KMS-11 (cell line): Measurements from ENCODE around the gene PREPL.

Experiments used
- H2AFZ ChIP-seq: fragments of 200-600 bp; sonication (generic); 2 replicates; pipeline ENCODE4 v1.6.1; 2016; ENCODE audit warnings: antibody characterized with exemption, mixed run types, low read depth
- H3K27ac ChIP-seq: fragments of 200-600 bp; sonication (generic); 2 replicates; pipeline ENCODE4 v1.6.1; 2016; ENCODE audit warnings: mild to moderate bottlenecking, mixed run types
- H3K27me3 ChIP-seq: fragments of 200-600 bp; sonication (generic); 2 replicates; pipeline ENCODE4 v1.6.1; 2017; ENCODE audit warnings: mild to moderate bottlenecking, low read depth, mixed run types, moderate library complexity; ENCODE audit not compliant: insufficient read depth
- H3K36me3 ChIP-seq: fragments of 200-600 bp; sonication (generic); 2 replicates; pipeline ENCODE4 v1.6.1; 2017; ENCODE audit warnings: mild to moderate bottlenecking, mixed run types; ENCODE audit not compliant: insufficient read depth
- H3K4me1 ChIP-seq: fragments of 200-600 bp; sonication (generic); 2 replicates; pipeline ENCODE4 v1.6.1; 2016; ENCODE audit warnings: mild to moderate bottlenecking, low read depth, mixed run types; ENCODE audit not compliant: poor library complexity, severe bottlenecking
- H3K4me2 ChIP-seq: fragments of 200-600 bp; sonication (generic); 2 replicates; pipeline ENCODE4 v1.7.0; 2016; ENCODE audit warnings: mild to moderate bottlenecking, mixed run types
- H3K4me3 ChIP-seq: fragments of 200-600 bp; sonication (generic); IDR thresholded peaks from 2 replicates; pipeline ENCODE4 v1.6.1; 2017; ENCODE audit warnings: low read depth, low read length, mixed read lengths; ENCODE audit not compliant: insufficient read depth
- H3K79me2 ChIP-seq: fragments of 200-600 bp; sonication (generic); 2 replicates; pipeline ENCODE4 v1.6.1; 2016; ENCODE audit warnings: low read depth, mixed run types; ENCODE audit not compliant: insufficient read depth
- H3K9ac ChIP-seq: fragments of 200-600 bp; sonication (generic); 2 replicates; pipeline ENCODE4 v1.6.1; 2016; ENCODE audit warnings: mild to moderate bottlenecking, mixed run types
- H4K20me1 ChIP-seq: fragments of 200-600 bp; sonication (generic); 2 replicates; pipeline ENCODE4 v1.6.1; 2016; ENCODE audit warnings: mild to moderate bottlenecking, mixed run types; ENCODE audit not compliant: insufficient read depth
- CTCF ChIP-seq: fragments of 200-600 bp; sonication (generic); conservative IDR thresholded peaks from 2 replicates; pipeline ENCODE4 v1.6.1; 2017; ENCODE audit warnings: low read depth, mild to moderate bottlenecking, antibody characterized with exemption, low read length, moderate library complexity, mixed read lengths

PREPL gene

GRCh38 chr2:44290261-44290660, 71.0 kb downstream of the PREPL start:
- Histone ChIP-seq H3K27ac (no peak overlapping the region), H3K79me2 (no peaks in the 10 kb centered on the region), H3K9ac (no peak overlapping the region), H3K4me2 (no peak overlapping the region), H3K4me1 (no peaks in the 10 kb centered on the region), H3K36me3 (no peaks in the 10 kb centered on the region), H3K4me3 (no peak overlapping the region), H4K20me1 (no peaks in the 10 kb centered on the region), H3K27me3 (no peaks in the 10 kb centered on the region), H2AFZ (no peak overlapping the region)
- TF ChIP-seq CTCF, result no peak

GRCh38 chr2:44286884-44287638, 74.2 kb downstream of the PREPL start:
- Histone ChIP-seq H3K4me2 (no peak overlapping the region), H3K4me3 (no peak overlapping the region), H4K20me1 (no peaks in the 10 kb centered on the region), H3K36me3 (no peaks in the 10 kb centered on the region), H3K27ac (no peak overlapping the region), H3K9ac (no peak overlapping the region), H3K79me2 (no peaks in the 10 kb centered on the region), H3K27me3 (no peaks in the 10 kb centered on the region), H3K4me1 (no peaks in the 10 kb centered on the region), H2AFZ (no peak overlapping the region)
- TF ChIP-seq CTCF, result no peak

- no peak for TF ChIP-seq CTCF
- H3K4me2 ChIP-seq, result no peak overlapping the region
Measured at GRCh38 chr2:44286119-44286883, 75.0 kb downstream of the PREPL start.

GRCh38 chr2:44285174-44285573, 76.1 kb downstream of the PREPL start:
- H3K79me2 ChIP-seq, result no peaks in the 10 kb centered on the region
- H2AFZ ChIP-seq, result no peak overlapping the region
- H3K27me3 ChIP-seq, result no peaks in the 10 kb centered on the region
- TF ChIP-seq CTCF, result no peak
- no peak overlapping the region for H3K27ac ChIP-seq
- H3K4me2 ChIP-seq, result no peak overlapping the region
- H3K4me1 ChIP-seq, result no peaks in the 10 kb centered on the region
- H3K9ac ChIP-seq, result no peak overlapping the region
- no peak overlapping the region for H3K4me3 ChIP-seq
- no peaks in the 10 kb centered on the region for H4K20me1 ChIP-seq
- H3K36me3 ChIP-seq, result no peaks in the 10 kb centered on the region

More at GRCh38 chr2:44286119-44286883, 75.0 kb downstream of the PREPL start:
- H3K27ac ChIP-seq, result no peak overlapping the region
- no peak overlapping the region for H2AFZ ChIP-seq
- no peaks in the 10 kb centered on the region for H3K79me2 ChIP-seq
- H3K4me3 ChIP-seq, result no peak overlapping the region
- H3K27me3 ChIP-seq, result no peaks in the 10 kb centered on the region
- no peak overlapping the region for H3K9ac ChIP-seq
- no peaks in the 10 kb centered on the region for H3K36me3 ChIP-seq
- no peaks in the 10 kb centered on the region for H4K20me1 ChIP-seq
- no peaks in the 10 kb centered on the region for H3K4me1 ChIP-seq
